Lung (tissue), 12 donors: Measurements from ENCODE around the gene GRK4. TPM values are rescaled to one million over a fixed set of nuclear protein-coding genes. Genes with fewer than 3 reads are reported as not detected.

Source experiments
- ATAC-seq: fragments of 200-7000 bp; cut with Tn5 transposase; one replicate; pipeline ENCODE4 v1.9.1; 2020; ENCODE audit warnings: moderate number of reproducible peaks; ENCODE audit not compliant: insufficient read depth, low FRiP score
- DNase-seq, 3 donors: peaks; one replicate each; pipeline ENCODE4 v3.0.0-alpha.2; 2013 to 2017
- H3K27ac ChIP-seq, 2 donors: one replicate each; pipeline ENCODE4 v1.5.1; 2013; ENCODE audit warnings: mild to moderate bottlenecking in 2 of 2, moderate library complexity in 2 of 2, control low read depth in 1 of 2, inconsistent platforms in 1 of 2, low read depth in 1 of 2, low read length in 1 of 2
- H3K27me3 ChIP-seq, 3 donors: one replicate each; pipeline ENCODE4 v1.5.1; 2013; ENCODE audit warnings: low read length in 2 of 3; ENCODE audit not compliant: control insufficient read depth in 3 of 3, insufficient read depth in 3 of 3
- H3K36me3 ChIP-seq, 4 donors: one replicate each; pipeline ENCODE4 v1.5.1; 2013; ENCODE audit warnings: low read length in 4 of 4, mild to moderate bottlenecking in 1 of 4, moderate library complexity in 1 of 4; ENCODE audit not compliant: control insufficient read depth in 4 of 4, insufficient read depth in 4 of 4
- H3K4me1 ChIP-seq, 5 donors: one replicate each; pipeline ENCODE4 v1.5.1; 2013; ENCODE audit warnings: low read length in 5 of 5, mild to moderate bottlenecking in 2 of 5, moderate library complexity in 1 of 5; ENCODE audit not compliant: control insufficient read depth in 5 of 5, insufficient read depth in 5 of 5
- H3K4me3 ChIP-seq: one replicate; pipeline ENCODE4 v1.5.1; 2013; ENCODE audit warnings: mild to moderate bottlenecking, control low read depth, moderate library complexity
- H3K9ac ChIP-seq, 2 donors: one replicate each; pipeline ENCODE4 v1.5.1; 2013; ENCODE audit warnings: low read length in 2 of 2, control low read depth in 1 of 2; ENCODE audit not compliant: insufficient read depth in 1 of 2
- H3K9me3 ChIP-seq, 4 donors: one replicate each; pipeline ENCODE4 v1.5.1; 2013; ENCODE audit warnings: low read length in 3 of 4, mild to moderate bottlenecking in 1 of 4, moderate library complexity in 1 of 4; ENCODE audit not compliant: control insufficient read depth in 4 of 4, insufficient read depth in 3 of 4
- WGBS, 2 donors: extraction: QIAGEN DNeasy Blood & Tissue Kit; methylation state at CpG; one replicate each; pipeline ENCODE4 v1.1.7; 2013; 5-methylcytosine and 5-hydroxymethylcytosine counted together
- polyA plus RNA-seq, 2 donors: library from polyadenylated mRNA; stranded (reverse); fragments of 200-250 nt; gene quantifications; one replicate each; pipeline ENCODE4 v1.2.1, GENCODE V29; 2013
- total RNA-seq, 2 donors: library from RNA; depleted of rRNA in 1 of 2; stranded (reverse); fragments of >200 nt in 1 of 2; gene quantifications; one replicate each; pipeline ENCODE4 v1.2.1, GENCODE V29; 2014 to 2021
- TF ChIP-seq, protein P1 (sequence below): IDR thresholded peaks from 2 replicates; pipeline ENCODE4 v1.5.1; 2012; ENCODE audit warnings: mild to moderate bottlenecking; ENCODE audit errors: control extremely low read depth, extremely low read depth
- donor health status: control.
- donor health status: control.
- donor health status: Bipolar disorder and iron deficiency.
- donor health status: healthy.
- donor health status: DM: yes; HTN: yes; CAD: no.

GRK4 gene
- total and polyA plus RNA-seq, 4 donors: 1.8 to 6.7 (median 3.2) TPM

DNA sequence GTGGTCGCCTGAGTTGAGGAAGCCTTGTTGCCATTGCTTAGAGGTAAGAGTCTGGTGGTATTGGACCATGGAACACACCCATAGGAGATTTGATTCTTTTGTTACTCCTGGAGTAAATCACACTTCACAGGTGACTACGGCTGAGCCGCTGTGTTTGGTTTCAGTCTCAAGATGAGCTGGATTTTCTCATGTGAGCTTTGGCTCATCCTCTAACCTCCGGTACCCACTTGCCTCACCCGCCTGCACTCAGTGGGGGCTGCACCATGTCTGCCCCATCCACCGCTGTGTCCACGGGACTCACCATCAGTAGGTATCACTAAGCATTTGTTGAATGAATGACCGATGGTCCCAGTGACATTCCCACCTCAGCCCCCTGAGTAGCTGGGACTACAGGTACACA, 58.3 kb downstream of the GRK4 start:
- Histone ChIP-seq H3K9ac (no peak overlapping the region), H3K9me3 (peaks cover 0 to 5% (median 2%) of the 10 kb centered on the region in 4 donors), H3K27me3 (no peaks in the 10 kb centered on the region), H3K4me3 (no peak overlapping the region), H3K4me1 (no peaks in the 10 kb centered on the region), H3K27ac (no peak overlapping the region), H3K36me3 (peaks cover 0 to 6% (median 1%) of the 10 kb centered on the region in 4 donors)
- WGBS, 2 donors: 91 to 95% methylated on average over 8 of the region's 8 CpGs
- TF ChIP-seq, protein P1, sequence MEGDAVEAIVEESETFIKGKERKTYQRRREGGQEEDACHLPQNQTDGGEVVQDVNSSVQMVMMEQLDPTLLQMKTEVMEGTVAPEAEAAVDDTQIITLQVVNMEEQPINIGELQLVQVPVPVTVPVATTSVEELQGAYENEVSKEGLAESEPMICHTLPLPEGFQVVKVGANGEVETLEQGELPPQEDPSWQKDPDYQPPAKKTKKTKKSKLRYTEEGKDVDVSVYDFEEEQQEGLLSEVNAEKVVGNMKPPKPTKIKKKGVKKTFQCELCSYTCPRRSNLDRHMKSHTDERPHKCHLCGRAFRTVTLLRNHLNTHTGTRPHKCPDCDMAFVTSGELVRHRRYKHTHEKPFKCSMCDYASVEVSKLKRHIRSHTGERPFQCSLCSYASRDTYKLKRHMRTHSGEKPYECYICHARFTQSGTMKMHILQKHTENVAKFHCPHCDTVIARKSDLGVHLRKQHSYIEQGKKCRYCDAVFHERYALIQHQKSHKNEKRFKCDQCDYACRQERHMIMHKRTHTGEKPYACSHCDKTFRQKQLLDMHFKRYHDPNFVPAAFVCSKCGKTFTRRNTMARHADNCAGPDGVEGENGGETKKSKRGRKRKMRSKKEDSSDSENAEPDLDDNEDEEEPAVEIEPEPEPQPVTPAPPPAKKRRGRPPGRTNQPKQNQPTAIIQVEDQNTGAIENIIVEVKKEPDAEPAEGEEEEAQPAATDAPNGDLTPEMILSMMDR: no peak
- no peak for ATAC-seq
- DNase-seq: no peak

DNA sequence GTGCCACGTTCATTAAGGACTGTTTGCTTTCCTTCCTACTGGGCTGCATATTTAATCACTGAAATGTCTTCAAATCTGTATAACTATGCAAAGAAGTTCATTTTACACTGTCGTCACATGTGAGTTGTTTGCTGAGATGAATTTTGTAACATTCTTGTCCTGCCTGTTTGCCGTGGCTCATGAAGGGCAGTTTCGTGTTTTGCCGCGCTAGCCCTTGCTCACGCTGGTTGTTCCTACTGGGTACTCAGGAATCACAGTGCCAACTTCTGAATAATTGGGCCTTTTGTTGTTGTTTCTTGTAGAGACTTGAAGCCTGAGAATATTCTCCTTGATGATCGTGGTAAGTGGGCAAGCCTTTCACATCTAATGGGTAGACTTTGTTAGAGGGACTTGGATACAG, 58.7 kb downstream of the GRK4 start:
- H3K4me3 ChIP-seq: no peak overlapping the region
- DNase-seq (no peak), ATAC-seq (no peak)
- peaks cover 0 to 6% (median 1%) of the 10 kb centered on the region in 4 donors for H3K36me3 ChIP-seq
- 87 to 92% methylated on average over 8 of the region's 8 CpGs for WGBS, 2 donors
- TF ChIP-seq, protein P1: no peak
- peaks cover 0 to 5% (median 2%) of the 10 kb centered on the region in 4 donors for H3K9me3 ChIP-seq
- H3K27me3 ChIP-seq: no peaks in the 10 kb centered on the region
- H3K27ac ChIP-seq: no peak overlapping the region
- H3K9ac ChIP-seq: no peak overlapping the region
- H3K4me1 ChIP-seq: no peaks in the 10 kb centered on the region

DNA sequence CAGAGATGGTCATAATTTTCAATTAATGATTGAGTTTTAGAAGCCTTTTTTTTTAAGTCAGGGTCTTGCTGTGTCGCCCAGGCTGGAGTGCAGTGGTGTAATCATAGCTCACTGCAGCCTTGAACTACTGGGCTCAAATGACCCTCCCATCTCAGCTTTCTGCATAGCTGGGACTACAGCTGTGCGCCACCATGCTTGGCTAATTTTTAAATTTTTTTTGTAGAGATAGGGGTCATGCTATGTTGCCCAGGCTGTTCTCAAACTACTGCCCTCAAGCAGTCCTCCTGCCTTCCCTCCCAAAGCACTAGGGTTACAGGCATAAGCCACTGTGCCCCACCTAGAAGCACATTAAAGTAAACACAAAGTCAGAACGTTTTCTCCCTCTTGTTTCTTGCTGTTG, 59.3 kb downstream of the GRK4 start:
- ATAC-seq: no peak
- H3K27me3 ChIP-seq: no peaks in the 10 kb centered on the region
- H3K4me3 ChIP-seq: no peak overlapping the region
- 78 to 90% methylated on average over 3 of the region's 3 CpGs for WGBS, 2 donors
- DNase-seq: no peak
- H3K9me3 ChIP-seq: peaks cover 0 to 5% (median 2%) of the 10 kb centered on the region in 4 donors
- no peak overlapping the region for H3K27ac ChIP-seq
- no peaks in the 10 kb centered on the region for H3K4me1 ChIP-seq
- TF ChIP-seq, protein P1: no peak
- H3K36me3 ChIP-seq: peaks cover 0 to 6% (median 1%) of the 10 kb centered on the region in 4 donors
- no peak overlapping the region for H3K9ac ChIP-seq

DNA sequence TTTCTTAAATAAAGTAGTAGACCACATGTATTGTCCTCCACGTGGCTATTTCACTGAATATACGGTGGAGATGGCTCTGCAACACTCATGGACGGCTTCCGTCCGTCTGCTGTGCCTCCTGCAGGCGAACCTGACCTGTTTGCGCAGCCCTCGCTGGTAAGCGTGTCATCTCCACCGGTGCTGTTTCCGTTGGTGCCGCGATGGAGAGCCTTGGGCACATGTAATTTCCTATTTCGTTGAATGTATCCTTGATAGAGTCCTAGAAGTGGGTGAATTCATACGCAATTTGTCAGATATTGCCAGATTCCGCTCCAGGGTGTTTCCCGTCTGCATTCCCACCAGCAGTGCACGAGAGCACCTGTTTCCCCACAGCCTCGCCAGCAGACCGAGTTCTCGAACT, 62.5 kb downstream of the GRK4 start:
- 92 to 94% methylated on average over 21 of the region's 21 CpGs for WGBS, 2 donors

More for the DNA sequence above, 62.5 kb downstream of the GRK4 start:
- Histone ChIP-seq H3K4me1 (no peaks in the 10 kb centered on the region), H3K27me3 (no peaks in the 10 kb centered on the region), H3K36me3 (peaks cover 0 to 6% (median 1%) of the 10 kb centered on the region in 4 donors), H3K4me3 (no peak overlapping the region), H3K27ac (no peak overlapping the region), H3K9ac (no peak overlapping the region), H3K9me3 (peaks cover 0 to 5% (median 2%) of the 10 kb centered on the region in 4 donors)
- no peak for ATAC-seq
- DNase-seq: no peak
- TF ChIP-seq, protein P1: no peak
